Erythroblast (primary cell): ENCODE measurements around the gene NAPEPLD.
"Not testable (repeated sequence)": the region's sequence is repeated elsewhere in the genome, so short reads cannot be mapped to it uniquely, and the experiment has no call there.

Experiments
- GATA1 ChIP-seq: IDR thresholded peaks from 2 replicates; pipeline ENCODE4 v1.6.1; 2011; ENCODE audit warnings: low read depth, mild to moderate bottlenecking, control low read depth, low read length, moderate library complexity
- POLR2A ChIP-seq: IDR thresholded peaks from 2 replicates; pipeline ENCODE4 v1.6.1; 2011; ENCODE audit warnings: mild to moderate bottlenecking, low read length

DNA sequence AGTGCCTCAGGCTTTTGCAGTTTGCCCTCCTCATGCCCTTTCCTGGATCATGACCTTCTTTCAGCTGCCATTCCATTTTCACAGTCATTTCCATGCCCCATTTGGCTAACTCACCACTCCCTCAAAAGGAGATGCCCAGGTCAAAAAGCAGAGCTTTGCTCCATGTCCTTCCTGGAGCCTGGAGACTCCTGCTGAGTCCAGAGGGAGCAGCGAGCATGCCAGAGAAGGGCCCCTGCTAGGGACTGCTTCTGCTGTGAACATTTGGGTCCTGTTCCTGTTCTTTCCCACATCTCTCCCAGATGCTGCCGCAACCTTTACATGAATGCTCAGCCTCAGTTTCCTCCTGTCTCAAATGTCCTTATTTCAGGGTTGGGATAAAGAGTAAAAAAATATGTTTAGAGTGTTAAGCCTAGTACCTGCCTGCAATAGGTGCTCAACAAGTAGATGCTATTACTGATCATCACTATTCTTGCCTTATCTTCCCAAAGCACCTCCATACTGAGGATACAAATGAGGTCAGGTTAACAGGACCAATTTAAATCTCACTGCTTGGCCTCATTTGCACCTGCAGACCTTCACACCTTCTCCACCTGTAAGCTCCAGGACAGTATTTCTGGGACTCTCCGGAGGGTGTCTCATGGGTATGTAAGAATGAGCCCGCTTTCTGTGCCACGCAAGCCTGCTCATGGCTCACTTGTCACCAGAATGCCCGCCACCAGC is 23.0 kb upstream of the NAPEPLD start:
- TF ChIP-seq POLR2A, GATA1: not testable (repeated sequence)
